ENCODE results near the gene RABGAP1L. TPM values are rescaled to one million over a fixed set of nuclear protein-coding genes. Genes with fewer than 3 reads are reported as not detected.

Gene RABGAP1L
- total RNA-seq, 6 donors from 2014 or later: 41.3 to 229 (median 85.3) TPM

DNA sequence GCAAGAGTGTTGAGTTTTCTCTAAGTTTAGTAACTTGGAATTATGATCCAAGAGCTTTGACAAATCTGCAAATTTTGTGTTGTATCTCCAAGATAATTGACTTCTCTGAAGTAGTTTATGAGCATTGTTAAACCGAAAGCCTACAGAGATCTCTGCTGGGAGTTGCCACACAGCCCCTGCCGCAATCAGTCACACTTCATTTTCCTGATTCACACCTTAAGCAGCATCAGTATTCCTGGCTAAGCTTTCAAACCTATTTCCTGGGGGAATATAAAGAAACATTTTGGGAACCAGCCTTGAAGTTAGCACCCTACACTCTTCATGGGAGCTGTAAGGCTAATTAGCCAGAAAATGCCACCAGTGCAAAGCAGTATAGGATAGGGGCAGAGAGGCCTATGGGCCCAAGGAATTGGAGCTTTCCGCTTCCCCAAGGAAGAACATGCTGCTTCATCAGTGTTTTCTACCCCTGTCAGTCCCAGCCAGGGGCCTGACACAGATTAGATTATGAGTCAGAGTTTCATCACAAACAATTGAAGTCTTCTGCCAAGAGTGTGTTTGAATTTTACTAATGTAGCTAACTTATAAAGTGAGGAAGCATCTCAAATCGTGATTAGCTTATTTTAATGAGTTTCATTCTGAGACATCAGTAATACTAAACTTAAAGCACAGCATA, 817.3 kb downstream of the RABGAP1L start:
- Histone ChIP-seq H3K27me3 (no peaks in the 10 kb centered on the region), H3K9me3 (no peaks in the 10 kb centered on the region), H3K36me3 (peaks cover 7 to 22% (median 16%) of the 10 kb centered on the region in 4 donors), H3K4me1 (peaks cover 4 to 17% (median 9%) of the 10 kb centered on the region in 4 donors), H3K4me3 (no peak overlapping the region), H3K27ac (peak overlapping the region in 3 of 4 donors; percentile 12 to 28 (median 24))
- ATAC-seq (ENCODE audit: low FRiP score in 2 of 2): peak in 1 of 2 donors; percentile 74
- TF ChIP-seq, protein P1, sequence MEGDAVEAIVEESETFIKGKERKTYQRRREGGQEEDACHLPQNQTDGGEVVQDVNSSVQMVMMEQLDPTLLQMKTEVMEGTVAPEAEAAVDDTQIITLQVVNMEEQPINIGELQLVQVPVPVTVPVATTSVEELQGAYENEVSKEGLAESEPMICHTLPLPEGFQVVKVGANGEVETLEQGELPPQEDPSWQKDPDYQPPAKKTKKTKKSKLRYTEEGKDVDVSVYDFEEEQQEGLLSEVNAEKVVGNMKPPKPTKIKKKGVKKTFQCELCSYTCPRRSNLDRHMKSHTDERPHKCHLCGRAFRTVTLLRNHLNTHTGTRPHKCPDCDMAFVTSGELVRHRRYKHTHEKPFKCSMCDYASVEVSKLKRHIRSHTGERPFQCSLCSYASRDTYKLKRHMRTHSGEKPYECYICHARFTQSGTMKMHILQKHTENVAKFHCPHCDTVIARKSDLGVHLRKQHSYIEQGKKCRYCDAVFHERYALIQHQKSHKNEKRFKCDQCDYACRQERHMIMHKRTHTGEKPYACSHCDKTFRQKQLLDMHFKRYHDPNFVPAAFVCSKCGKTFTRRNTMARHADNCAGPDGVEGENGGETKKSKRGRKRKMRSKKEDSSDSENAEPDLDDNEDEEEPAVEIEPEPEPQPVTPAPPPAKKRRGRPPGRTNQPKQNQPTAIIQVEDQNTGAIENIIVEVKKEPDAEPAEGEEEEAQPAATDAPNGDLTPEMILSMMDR (IDR thresholded peaks at IDR 0.05): no peak
- no peak for TF ChIP-seq EP300 (IDR thresholded peaks at IDR 0.05)
- no peak for TF ChIP-seq POLR2A (IDR thresholded peaks at IDR 0.05)
- no peak for TF ChIP-seq POLR2AphosphoS5 (IDR thresholded peaks at IDR 0.05)
- 68 to 80% methylated on average over 4 of the region's 4 CpGs for WGBS, 2 donors
- no peak for DNase-seq

DNA sequence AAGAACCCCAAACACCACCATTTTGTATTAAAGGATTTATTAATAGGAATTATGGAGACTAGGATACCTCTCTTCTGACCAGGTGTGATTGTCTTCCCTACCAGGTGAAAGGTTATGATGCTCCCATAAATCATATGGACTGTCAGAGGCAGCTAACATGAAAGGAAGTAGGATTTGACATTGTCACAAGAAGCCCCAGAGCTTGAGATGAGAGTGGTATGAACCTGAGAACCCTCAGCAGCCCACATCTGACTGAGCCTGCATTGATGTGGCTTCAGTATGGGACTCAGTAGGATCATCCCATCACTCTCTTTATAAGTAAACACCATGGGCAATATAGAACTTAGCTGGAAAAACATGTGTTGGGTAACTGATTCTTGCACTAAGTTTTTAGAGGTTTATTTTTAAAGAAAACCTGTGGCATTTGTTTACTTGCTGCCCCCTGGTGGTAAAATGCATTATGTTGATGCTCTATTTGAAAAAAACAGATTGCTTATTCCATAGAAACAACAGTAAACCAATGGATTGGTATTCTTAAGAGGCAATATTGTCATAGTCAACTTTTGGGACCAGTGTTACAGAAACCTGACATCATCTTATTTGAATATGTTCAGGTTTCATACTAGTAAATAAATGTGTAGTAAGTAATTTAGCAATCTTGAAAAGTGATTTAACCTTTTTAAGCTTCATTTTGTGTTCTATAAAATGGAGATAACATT, 823.8 kb downstream of the RABGAP1L start:
- DNase-seq (no peak), ATAC-seq (ENCODE audit: low FRiP score in 2 of 2) (peak in 1 of 2 donors; percentile 42)

DNA sequence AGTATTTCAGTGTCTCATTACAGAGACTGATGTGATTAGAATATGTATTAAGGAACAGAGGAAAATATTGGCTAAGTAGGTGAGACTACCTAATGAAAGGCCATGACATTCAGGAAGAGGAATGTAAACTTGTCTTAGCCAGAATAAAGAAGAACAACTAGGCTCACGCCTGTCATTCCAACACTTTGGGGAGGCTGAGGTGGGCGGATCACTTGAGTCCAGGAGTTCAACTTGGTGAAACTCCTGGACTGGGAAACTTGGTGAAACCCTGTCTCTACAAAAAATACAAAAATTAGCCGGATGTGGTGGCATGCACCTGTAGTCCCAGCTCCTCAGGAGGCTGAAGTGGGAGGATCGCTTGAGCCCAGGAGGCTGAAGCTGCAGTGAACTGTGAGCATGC, 825.6 kb downstream of the RABGAP1L start:
- DNase-seq (no peak), ATAC-seq (ENCODE audit: low FRiP score in 2 of 2) (no peak)
- peaks cover 4 to 6% (median 5%) of the 10 kb centered on the region in 4 donors for H3K4me1 ChIP-seq
- peaks cover 0 to 6% (median 5%) of the 10 kb centered on the region in 4 donors for H3K36me3 ChIP-seq
- H3K27me3 ChIP-seq: no peaks in the 10 kb centered on the region
- H3K9me3 ChIP-seq: no peaks in the 10 kb centered on the region
- no peak overlapping the region for H3K27ac ChIP-seq
- 88 to 95% methylated on average over 4 of the region's 4 CpGs for WGBS, 2 donors
- H3K4me3 ChIP-seq: no peak overlapping the region
- TF ChIP-seq, protein P1 (IDR thresholded peaks at IDR 0.05): no peak
- TF ChIP-seq POLR2AphosphoS5 (IDR thresholded peaks at IDR 0.05): no peak
- no peak for TF ChIP-seq EP300 (IDR thresholded peaks at IDR 0.05)
- no peak for TF ChIP-seq POLR2A (IDR thresholded peaks at IDR 0.05)

More for the DNA sequence above, 823.8 kb downstream of the RABGAP1L start:
- Histone ChIP-seq H3K4me3 (no peak overlapping the region), H3K27me3 (no peaks in the 10 kb centered on the region), H3K27ac (no peak overlapping the region), H3K9me3 (no peaks in the 10 kb centered on the region), H3K4me1 (no peaks in the 10 kb centered on the region), H3K36me3 (peaks cover 7 to 20% (median 16%) of the 10 kb centered on the region in 4 donors)
- TF ChIP-seq, protein P1 (IDR thresholded peaks at IDR 0.05): peak; percentile 47 to 69 (median 64)
- TF ChIP-seq POLR2AphosphoS5 (IDR thresholded peaks at IDR 0.05): no peak

DNA sequence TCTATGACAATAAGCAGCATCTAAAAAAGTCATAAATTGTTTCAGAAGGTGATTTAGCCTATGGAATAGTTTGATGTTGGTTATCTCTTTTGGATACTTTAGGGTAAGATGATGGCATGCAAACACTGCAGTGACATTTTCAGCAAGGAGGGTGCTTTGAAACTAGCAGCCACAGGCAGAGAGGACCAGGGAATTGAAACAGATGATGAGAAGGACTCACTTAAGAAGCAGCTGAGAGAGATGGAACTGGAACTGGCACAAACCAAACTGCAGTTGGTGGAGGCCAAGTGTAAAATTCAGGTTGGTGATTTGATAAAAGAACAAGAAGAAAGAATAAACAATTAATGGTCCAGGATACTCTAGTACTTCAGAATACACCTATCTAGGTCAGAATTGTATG, 829.2 kb downstream of the RABGAP1L start:
- H3K4me1 ChIP-seq: peaks cover 6 to 16% (median 7%) of the 10 kb centered on the region in 4 donors
- DNase-seq: no peak
- H3K9me3 ChIP-seq: no peaks in the 10 kb centered on the region
- no peaks in the 10 kb centered on the region for H3K36me3 ChIP-seq
- ATAC-seq (ENCODE audit: low FRiP score in 2 of 2): no peak
- TF ChIP-seq POLR2AphosphoS5 (IDR thresholded peaks at IDR 0.05): no peak
- TF ChIP-seq EP300 (IDR thresholded peaks at IDR 0.05): no peak
- TF ChIP-seq POLR2A (IDR thresholded peaks at IDR 0.05): no peak
- TF ChIP-seq, protein P1 (IDR thresholded peaks at IDR 0.05): no peak
- no peak overlapping the region for H3K27ac ChIP-seq
- H3K4me3 ChIP-seq: no peak overlapping the region
- no peaks in the 10 kb centered on the region for H3K27me3 ChIP-seq
